HG03521 (cell line): ENCODE data around the gene NUPR1.
"Not testable (repeated sequence)": the region's sequence is repeated elsewhere in the genome, so short reads cannot be mapped to it uniquely, and the experiment has no call there.

ENCODE experiments used
- ATAC-seq: cut with Tn5 transposase; IDR thresholded peaks from one replicate; pipeline ENCODE4 v1.9.1; 2021; ENCODE audit warnings: mild to moderate bottlenecking, moderate library complexity; ENCODE audit not compliant: unreplicated experiment

The NUPR1 gene

GRCh38 chr16:28527985-28528384, 10.8 kb downstream of the NUPR1 start:
- no peak for ATAC-seq

- not testable (repeated sequence) for ATAC-seq
Measured at GRCh38 chr16:28527100-28527785, 11.5 kb downstream of the NUPR1 start.

- ATAC-seq = no peak
Measured at GRCh38 chr16:28526201-28527099, 12.3 kb downstream of the NUPR1 start.

- ATAC-seq = no peak
Measured at GRCh38 chr16:28524681-28525171, 14.0 kb downstream of the NUPR1 start.

- no peak for ATAC-seq
Measured at GRCh38 chr16:28522792-28523191, 16.0 kb downstream of the NUPR1 start.

- ATAC-seq = no peak
Measured at GRCh38 chr16:28521436-28521835, 17.3 kb downstream of the NUPR1 start.

- ATAC-seq = no peak
Measured at GRCh38 chr16:28520672-28521071, 18.1 kb downstream of the NUPR1 start.

GRCh38 chr16:28514246-28514645, 24.5 kb downstream of the NUPR1 start:
- no peak for ATAC-seq

GRCh38 chr16:28513484-28514181, 25.1 kb downstream of the NUPR1 start:
- no peak for ATAC-seq

GRCh38 chr16:28511801-28512789, 26.7 kb downstream of the NUPR1 start:
- no peak for ATAC-seq

GRCh38 chr16:28511031-28511430, 27.7 kb downstream of the NUPR1 start:
- ATAC-seq = no peak

GRCh38 chr16:28505489-28506137, 33.2 kb downstream of the NUPR1 start:
- no peak for ATAC-seq

- ATAC-seq = no peak
Measured at GRCh38 chr16:28504707-28505404, 33.9 kb downstream of the NUPR1 start.

GRCh38 chr16:28503470-28504259, 35.1 kb downstream of the NUPR1 start:
- no peak for ATAC-seq

- no peak for ATAC-seq
Measured at GRCh38 chr16:28502290-28502689, 36.5 kb downstream of the NUPR1 start.

GRCh38 chr16:28501258-28502232, 37.2 kb downstream of the NUPR1 start:
- ATAC-seq = no peak
